Measurements from ENCODE around the gene HSD17B3.
"Not testable (repeated sequence)": the region's sequence is repeated elsewhere in the genome, so short reads cannot be mapped to it uniquely, and the experiment has no call there.

HSD17B3 gene

DNA sequence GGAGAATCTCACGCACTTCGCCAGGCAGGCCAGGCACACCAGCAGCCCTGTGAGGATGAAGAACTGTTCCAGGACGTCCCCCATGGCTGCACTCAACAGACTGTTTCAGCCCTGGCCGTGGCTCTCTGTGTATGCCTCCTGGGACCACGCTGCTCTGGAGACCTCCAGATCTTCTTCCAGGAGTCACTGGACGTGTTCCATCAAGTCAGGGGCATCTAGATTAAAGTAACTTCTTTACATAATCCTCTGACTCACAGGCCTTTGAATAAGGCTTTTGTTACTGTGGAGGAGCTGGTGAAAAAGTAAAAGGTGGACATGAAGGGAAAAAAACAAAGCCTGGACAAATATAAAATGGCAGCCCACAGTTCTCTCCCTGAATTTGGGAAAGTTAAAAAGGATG lies at the start of gene HSD17B3:
HSD17B3 (minus strand) TSS at position 156 of the 400 bp plus-strand sequence; CDS start at position 84, 72 bp downstream.
- Mint-ChIP-seq H3K4me1 (no peaks in the 10 kb centered on the region), H3K4me3 (no peak within 1 kb of the TSS), H3K9me3 (no peaks in the 10 kb centered on the region), H3K27me3 (no peaks in the 10 kb centered on the region), H3K27ac (no peak within 1 kb of the TSS), H3K36me3 (peaks cover 3% of the 10 kb centered on the region)

DNA sequence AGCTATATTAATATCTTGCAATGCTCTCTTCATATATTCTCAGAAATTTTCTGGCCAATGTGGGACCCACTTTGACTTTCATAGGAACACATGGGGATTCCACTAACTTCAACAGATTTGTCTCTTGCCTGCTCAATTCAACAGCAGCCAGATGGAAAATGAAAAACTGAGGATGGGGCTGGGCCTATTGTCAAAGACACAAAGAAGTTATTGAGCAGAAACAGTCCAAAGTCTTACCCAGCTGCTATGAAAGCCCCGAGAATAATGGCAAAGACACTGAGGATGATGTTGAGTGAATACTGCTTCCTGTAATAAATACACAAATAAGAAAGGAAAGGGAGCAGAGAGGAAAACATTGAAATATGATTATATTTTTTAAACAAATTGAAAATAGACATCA lies 48.9 kb upstream of the HSD17B3 start:
- no peaks in the 10 kb centered on the region for H3K9me3 Mint-ChIP-seq

DNA sequence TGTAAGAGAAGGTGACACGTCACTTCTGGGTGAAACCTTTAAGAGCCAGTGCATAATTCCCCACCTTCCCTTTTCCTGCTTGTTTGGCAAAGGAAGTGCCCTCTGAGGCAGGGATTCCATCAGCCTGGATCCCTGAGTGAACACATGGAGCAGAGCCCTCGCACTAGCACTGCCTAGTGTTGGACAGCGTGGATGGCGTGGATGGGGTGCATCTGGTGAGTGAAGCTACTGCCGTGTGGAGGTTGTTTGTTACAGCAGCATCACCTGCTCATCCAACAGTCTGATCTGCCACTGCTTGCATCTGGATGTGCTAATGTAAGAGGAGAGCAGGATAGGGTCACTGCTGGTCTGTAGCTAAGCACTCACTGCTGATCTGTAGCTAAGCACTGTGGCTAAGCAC lies 46.3 kb upstream of the HSD17B3 start:
- Mint-ChIP-seq H3K9me3 (no peaks in the 10 kb centered on the region), H3K4me3 (no peak overlapping the region), H3K36me3 (peaks cover 12% of the 10 kb centered on the region), H3K27ac (no peak overlapping the region), H3K4me1 (no peaks in the 10 kb centered on the region), H3K27me3 (no peaks in the 10 kb centered on the region)

More for the DNA sequence above, 48.9 kb upstream of the HSD17B3 start:
- Mint-ChIP-seq H3K36me3 (peaks cover 12% of the 10 kb centered on the region), H3K4me3 (no peak overlapping the region), H3K4me1 (no peaks in the 10 kb centered on the region), H3K27ac (no peak overlapping the region), H3K27me3 (no peaks in the 10 kb centered on the region)

DNA sequence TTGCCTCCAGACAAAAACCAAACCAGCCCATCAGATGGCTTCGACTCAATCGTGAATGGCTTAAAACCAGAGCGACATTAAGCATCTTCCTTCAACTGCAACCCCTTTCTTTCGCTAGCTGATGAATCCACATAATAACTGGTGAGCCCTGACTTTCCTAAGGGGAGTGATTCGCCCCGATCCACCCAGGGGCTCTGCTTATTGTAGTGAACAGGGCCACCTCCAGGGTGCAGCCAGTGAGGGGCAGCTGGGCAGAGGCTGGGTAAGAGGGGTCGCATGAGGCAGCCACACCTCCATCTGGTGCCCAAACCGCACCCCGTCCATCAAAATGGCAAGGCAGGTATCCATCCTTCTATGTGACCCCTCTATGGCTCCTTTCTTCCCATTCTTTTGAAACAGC lies 43.6 kb upstream of the HSD17B3 start:
- Mint-ChIP-seq H3K27me3 (no peaks in the 10 kb centered on the region), H3K36me3 (peaks cover 12% of the 10 kb centered on the region), H3K4me3 (no peak overlapping the region), H3K4me1 (no peaks in the 10 kb centered on the region), H3K27ac (no peak overlapping the region), H3K9me3 (no peaks in the 10 kb centered on the region)

DNA sequence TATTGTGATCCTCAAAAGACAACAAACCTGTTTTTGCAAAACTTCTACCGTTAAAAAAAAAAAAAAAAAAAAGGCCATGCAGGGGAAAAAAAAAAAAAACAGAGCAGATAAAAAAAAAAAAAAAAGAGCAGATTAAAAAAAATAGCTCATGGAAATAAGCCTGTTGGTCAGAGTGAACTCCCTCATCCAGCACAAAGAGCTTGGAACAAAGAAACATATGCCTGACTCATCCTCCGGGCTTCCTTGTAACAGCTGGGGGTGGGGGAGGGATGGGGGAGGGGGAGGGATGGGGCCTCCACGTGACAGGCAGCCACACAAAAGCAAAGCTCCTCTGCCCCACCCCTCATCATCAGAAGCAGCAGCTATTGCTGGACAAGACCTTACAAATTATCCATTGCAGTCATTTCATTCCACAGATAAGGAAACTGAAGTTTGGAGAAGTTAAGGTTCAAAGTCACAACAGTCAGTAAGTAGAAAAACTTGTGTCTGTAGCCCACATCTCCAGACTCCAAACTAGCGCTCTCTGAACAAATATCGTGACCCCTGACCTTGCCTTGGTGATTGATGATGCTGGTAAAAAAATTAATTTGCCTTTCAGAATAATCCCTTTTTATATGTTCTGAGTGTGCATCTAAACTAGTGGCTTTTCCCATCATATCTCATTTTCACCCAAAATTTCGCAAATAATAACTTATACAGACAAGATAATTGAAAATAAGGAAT lies 42.6 kb upstream of the HSD17B3 start:
- Mint-ChIP-seq H3K9me3 (no peaks in the 10 kb centered on the region), H3K4me3 (no peak overlapping the region), H3K27me3 (no peaks in the 10 kb centered on the region), H3K27ac (no peak overlapping the region), H3K4me1 (no peaks in the 10 kb centered on the region), H3K36me3 (peaks cover 12% of the 10 kb centered on the region)

DNA sequence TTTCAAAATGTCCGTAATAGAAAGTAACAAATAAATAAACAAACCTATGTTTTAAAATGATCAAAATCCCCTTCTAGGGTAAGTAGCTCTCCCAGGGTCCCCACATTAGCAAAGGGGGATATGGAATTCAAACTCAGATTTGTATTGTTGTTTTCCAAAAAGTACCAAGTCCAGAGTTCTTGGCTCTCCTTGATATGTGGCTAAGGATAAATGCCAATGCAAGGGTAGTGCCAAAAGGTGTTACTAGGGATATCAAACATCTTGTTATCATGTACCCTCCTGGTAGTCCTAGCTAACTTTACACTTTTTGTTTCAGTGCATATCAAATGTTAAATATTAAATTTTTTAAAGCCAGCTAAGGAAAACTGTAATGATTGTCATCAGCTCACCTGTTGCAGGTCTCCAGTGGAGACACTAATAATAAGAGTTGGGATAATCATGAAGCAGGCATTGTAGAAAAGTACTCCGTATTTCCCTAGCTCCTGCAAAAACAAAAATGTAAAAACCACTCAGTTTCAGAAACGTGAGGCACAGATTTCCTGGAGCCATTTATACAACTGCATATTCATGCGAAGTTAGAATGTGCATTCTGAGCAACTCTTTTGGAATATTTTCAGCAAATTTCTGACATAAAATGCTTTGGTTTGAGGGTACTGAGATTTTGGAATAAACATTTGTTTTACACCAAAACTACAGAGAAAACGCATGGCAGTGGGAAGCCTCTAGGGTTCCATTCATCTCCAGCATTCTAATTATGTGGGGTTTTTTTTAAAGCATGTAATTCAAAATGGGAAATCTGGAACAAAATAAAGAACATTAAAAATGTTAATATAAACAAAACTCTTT lies 41.8 kb upstream of the HSD17B3 start:
- Mint-ChIP-seq H3K4me1 (no peaks in the 10 kb centered on the region), H3K9me3 (no peaks in the 10 kb centered on the region)

DNA sequence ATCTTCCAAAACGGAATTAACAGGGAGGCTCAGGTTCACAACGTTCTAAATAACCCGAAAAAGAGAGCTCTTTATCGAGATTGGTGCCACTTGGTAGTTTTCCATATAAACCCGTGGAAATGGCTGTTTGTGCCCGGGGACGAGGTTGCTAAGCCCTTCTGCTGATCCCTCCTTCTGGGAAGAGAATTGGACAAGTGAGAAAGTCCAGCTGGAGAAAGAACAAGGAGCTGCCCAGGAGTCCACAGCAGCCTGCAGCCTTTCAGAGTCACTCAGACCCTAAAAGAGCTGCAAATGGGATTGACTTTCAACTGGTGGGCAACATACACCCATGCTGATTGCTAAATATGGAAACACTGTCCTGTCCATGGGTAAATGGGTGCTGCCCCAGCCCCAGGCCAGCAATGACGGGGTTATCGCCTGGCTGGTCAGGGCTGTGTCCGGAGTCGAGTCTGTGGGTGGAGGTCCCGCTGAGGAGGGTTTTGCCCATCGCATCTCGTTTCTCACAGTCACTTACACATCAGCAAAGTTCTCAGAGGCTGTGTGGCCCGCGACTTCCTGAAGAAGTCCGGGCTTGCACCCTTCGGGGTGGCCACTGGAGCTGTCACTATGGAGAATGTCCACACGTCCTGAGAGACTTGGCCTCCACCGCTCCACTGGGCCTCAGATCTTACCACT lies 40.7 kb upstream of the HSD17B3 start:
- H3K36me3 Mint-ChIP-seq: no peaks in the 10 kb centered on the region
- H3K27ac Mint-ChIP-seq: no peak overlapping the region
- no peaks in the 10 kb centered on the region for H3K9me3 Mint-ChIP-seq
- H3K4me3 Mint-ChIP-seq: no peak overlapping the region
- H3K27me3 Mint-ChIP-seq: no peaks in the 10 kb centered on the region
- H3K4me1 Mint-ChIP-seq: no peaks in the 10 kb centered on the region

More for the DNA sequence above, 41.8 kb upstream of the HSD17B3 start:
- no peak overlapping the region for H3K27ac Mint-ChIP-seq
- H3K4me3 Mint-ChIP-seq: no peak overlapping the region
- no peaks in the 10 kb centered on the region for H3K27me3 Mint-ChIP-seq
- peaks cover 8% of the 10 kb centered on the region for H3K36me3 Mint-ChIP-seq

DNA sequence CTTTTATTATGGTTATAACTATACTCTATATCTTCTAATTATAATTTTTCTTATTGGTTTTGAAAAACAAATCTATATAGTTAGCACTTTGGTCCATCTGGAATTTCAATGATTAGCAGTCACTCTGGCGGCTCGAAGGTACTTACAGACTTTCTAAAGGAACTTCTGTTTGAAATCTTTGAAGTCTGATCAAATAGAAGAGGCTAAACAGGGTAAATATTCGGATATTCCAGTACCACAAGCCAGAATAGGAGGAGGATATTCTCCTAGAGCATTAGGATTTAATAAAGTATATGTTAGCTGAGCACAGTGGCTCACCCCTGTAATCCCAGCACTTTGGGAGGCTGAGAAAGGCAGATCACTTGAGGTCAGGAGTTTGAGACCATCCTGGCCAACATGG lies 38.7 kb upstream of the HSD17B3 start:
- no peak overlapping the region for H3K27ac Mint-ChIP-seq
- no peaks in the 10 kb centered on the region for H3K36me3 Mint-ChIP-seq
- H3K27me3 Mint-ChIP-seq: no peaks in the 10 kb centered on the region
- H3K4me3 Mint-ChIP-seq: no peak overlapping the region
- no peaks in the 10 kb centered on the region for H3K9me3 Mint-ChIP-seq
- H3K4me1 Mint-ChIP-seq: no peaks in the 10 kb centered on the region

DNA sequence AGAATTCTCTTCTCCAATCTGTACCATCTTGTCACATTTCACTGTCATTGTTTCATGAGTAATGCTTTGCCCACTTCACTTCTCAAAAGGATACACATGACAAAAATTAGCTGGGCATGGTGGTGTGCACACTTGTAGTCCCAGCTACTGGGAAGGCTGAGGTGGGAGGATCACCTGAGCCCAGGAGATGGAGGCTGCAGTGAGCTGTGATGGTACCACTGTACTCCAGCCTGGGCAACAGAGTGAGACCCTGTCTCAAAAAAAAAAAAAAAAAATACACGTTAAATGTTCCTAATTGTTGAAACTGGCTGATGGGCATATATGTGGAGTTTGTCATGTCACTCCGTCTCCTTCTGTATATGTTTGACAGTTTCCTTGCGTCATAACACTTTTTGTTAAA lies 36.3 kb upstream of the HSD17B3 start:
- no peak overlapping the region for H3K27ac Mint-ChIP-seq
- H3K9me3 Mint-ChIP-seq: no peaks in the 10 kb centered on the region
- peaks cover 3% of the 10 kb centered on the region for H3K36me3 Mint-ChIP-seq
- H3K4me3 Mint-ChIP-seq: no peak overlapping the region
- H3K4me1 Mint-ChIP-seq: no peaks in the 10 kb centered on the region
- H3K27me3 Mint-ChIP-seq: no peaks in the 10 kb centered on the region

DNA sequence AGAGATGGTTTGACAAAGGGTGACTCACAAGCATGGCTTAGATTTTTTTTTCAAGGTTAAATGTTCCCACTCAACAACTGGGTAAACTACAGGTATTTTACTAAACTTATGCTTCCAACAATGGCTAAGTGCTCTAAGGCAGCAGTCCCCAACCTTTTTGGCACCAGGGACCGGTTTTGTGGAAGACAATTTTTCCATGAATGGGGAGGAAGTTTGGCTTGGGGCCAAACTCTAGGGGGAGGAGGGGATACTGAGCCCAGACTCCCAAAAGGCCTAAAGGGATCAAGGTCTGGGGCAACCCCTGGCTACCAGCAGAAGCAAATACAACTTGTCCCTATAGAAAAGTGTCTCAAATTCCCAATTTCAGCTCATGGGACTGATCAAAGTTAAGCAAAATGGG lies 32.0 kb upstream of the HSD17B3 start:
- no peak overlapping the region for H3K4me3 Mint-ChIP-seq
- no peaks in the 10 kb centered on the region for H3K27me3 Mint-ChIP-seq
- H3K36me3 Mint-ChIP-seq: peaks cover 3% of the 10 kb centered on the region
- no peaks in the 10 kb centered on the region for H3K9me3 Mint-ChIP-seq
- no peaks in the 10 kb centered on the region for H3K4me1 Mint-ChIP-seq
- H3K27ac Mint-ChIP-seq: no peak overlapping the region

DNA sequence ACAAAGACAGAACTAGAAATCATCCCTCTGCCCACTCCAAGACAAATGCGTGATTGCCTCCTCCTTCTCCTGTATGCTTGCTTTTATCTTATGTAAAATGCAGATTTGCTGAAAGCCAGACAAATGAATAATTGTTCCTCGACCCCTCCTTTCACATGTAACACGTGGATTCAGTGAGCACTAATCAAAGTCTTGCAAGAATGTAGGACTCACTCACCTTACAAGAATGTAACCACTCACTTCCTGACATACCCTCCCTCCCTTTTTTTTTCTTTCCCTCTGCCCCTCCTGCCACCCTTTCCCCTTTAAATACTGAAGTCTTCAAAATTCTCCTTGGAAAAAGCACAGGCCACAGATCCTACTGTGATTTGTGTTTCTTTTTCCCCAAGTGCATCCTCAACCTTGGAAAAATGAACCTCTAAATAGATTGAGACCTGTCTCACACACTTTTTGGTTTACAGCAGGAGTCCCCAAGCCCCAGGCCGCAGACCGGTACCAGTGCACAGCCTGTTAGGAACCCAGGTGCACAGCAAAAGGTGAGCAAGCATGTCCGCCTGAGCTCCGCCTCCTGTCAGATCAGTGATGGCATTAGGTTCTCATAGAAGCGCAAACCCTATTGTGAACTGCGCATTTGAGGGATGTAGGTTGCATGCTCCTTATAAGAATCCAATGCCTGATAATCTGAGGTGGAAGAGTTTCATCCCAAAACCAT lies 29.4 kb upstream of the HSD17B3 start:
- H3K4me1 Mint-ChIP-seq: no peaks in the 10 kb centered on the region
- H3K4me3 Mint-ChIP-seq: no peak overlapping the region
- no peaks in the 10 kb centered on the region for H3K9me3 Mint-ChIP-seq
- H3K27me3 Mint-ChIP-seq: no peaks in the 10 kb centered on the region
- peaks cover 3% of the 10 kb centered on the region for H3K36me3 Mint-ChIP-seq
- no peak overlapping the region for H3K27ac Mint-ChIP-seq

DNA sequence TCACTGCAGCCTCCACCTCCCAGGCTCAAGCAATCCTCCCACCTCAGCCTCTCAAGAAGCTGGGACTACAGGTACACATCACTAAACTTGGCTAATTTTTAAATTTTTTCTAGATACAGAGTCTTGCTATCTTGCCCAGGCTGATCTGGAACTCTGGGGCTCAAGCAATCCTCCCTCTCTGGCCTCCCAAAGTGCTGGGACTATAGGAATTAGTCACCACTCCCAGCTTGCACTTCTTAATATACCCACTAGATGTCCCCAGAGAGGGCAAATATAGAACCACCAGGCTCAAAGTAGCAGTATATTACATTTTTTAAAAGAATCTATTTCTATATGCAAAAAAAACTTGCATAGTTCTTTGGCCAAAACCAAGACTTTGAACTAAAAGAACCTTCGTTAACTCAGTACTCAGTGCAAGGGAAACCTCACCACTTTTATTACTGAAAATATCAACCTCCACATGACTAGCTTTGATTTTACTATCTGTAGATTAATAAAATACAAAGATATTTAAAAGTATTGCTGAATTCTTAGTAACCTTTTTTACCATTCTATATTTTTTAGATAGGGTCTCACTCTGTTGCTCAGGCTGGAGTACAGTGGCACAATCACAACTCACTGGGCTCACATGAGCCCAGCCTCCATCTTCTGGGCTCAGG lies 25.8 kb upstream of the HSD17B3 start:
- H3K9me3 Mint-ChIP-seq: no peaks in the 10 kb centered on the region
- H3K36me3 Mint-ChIP-seq: no peaks in the 10 kb centered on the region
- no peak overlapping the region for H3K4me3 Mint-ChIP-seq
- no peak overlapping the region for H3K27ac Mint-ChIP-seq
- H3K4me1 Mint-ChIP-seq: no peaks in the 10 kb centered on the region
- H3K27me3 Mint-ChIP-seq: no peaks in the 10 kb centered on the region

DNA sequence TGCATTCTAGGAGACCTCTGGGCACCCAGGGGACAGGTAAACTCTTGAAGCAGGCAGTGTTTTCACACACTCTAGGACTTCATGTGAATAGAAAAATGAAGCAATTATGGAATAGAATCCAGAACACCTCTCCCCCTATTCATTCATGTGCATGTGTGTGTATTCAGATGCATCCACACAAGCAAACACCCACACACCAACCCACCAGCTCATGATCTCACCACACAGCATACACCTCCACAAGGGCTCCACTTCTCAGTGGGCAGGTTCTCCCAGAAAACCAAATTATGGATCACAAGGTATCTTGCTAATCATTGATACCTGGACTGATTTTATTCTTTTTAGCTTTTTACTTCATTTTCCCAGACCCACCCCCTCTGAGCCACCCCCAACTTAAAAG lies 21.2 kb upstream of the HSD17B3 start:
- Mint-ChIP-seq H3K27me3 (no peaks in the 10 kb centered on the region), H3K27ac (peak overlapping the region; percentile 23), H3K4me1 (no peaks in the 10 kb centered on the region), H3K4me3 (no peak overlapping the region), H3K9me3 (no peaks in the 10 kb centered on the region), H3K36me3 (no peaks in the 10 kb centered on the region)

DNA sequence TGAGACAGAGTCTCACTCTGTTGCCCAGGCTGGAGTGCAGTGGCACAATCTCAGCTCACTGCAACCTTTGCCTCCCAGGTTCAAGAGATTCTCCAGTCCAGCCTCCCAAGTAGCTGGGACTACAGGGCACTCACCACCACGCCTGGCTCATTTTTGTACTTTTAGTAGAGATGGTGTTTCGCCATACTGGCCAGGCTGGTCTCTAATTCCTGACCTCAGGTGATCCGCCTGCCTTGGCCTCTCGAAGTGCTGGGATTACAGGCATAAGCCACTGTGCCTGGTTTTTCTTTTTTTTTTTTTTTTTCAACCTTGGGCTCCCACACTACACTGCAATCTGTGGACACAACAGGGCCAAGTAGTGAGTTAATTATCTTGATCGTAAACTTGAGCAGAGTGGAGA lies 20.8 kb upstream of the HSD17B3 start:
- not testable (repeated sequence) for H3K4me3 Mint-ChIP-seq, H3K4me1 Mint-ChIP-seq, H3K9me3 Mint-ChIP-seq, H3K36me3 Mint-ChIP-seq, H3K27me3 Mint-ChIP-seq, H3K27ac Mint-ChIP-seq

DNA sequence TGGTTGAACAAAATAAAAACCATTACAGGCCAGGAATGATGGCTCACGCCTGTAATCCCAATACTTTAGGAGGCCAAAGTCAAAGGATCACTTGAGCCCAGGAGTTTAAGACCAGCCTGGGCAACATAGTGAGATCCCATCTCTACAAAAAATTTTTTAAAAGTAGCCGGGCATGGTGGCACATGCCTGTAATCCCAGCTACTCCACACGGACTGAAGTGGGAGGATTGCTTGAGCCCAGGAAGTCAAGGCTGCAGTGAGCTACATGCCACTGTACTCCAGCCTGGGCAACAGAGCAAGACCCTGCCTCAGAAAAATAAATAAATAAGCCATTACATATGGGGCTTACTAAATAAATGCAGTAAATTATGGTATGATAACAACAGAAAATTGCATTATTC lies 20.2 kb upstream of the HSD17B3 start:
- H3K4me3 Mint-ChIP-seq, H3K27me3 Mint-ChIP-seq, H3K9me3 Mint-ChIP-seq, H3K27ac Mint-ChIP-seq, H3K36me3 Mint-ChIP-seq, H3K4me1 Mint-ChIP-seq: not testable (repeated sequence)

All from activated naive CD4-positive, alpha-beta T cell treated with anti-CD3 and anti-CD28 coated beads, Interleukin-2, amount 50 U/mL, for 24 hours (primary cell).